ENCODE data around the gene PTBP1.
"Not testable (repeated sequence)": the region's sequence is repeated elsewhere in the genome, so short reads cannot be mapped to it uniquely, and the experiment has no call there.

Gene PTBP1

DNA sequence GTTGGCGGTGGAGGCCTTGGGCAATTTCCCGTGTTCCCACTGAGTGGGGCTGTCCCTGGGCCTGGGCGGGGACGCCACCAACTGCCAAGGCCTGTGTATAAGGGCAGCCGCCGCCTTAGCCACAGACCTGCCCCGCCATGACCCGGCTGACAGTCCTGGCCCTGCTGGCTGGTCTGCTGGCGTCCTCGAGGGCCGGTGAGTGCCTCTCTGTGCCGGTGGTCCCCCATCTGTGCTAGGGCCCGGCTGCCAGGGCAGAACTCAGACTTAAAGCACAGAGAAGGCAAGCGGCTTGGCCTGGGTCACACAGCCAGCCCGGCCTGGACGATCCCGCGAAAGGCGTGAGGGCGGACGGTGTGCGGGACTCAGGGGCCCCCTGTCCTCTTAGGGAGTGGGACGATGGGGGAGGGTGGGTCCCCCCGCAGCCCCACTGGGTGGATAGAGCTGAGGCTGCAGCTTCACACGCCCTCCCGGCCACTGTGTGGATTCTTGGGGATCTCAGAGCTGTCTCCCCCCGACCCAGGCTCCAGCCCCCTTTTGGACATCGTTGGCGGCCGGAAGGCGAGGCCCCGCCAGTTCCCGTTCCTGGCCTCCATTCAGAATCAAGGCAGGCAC, 30.6 kb downstream of the PTBP1 start, which contains the start of gene AZU1:
AZU1 (plus strand) TSS at position 128 of the 612 bp plus-strand sequence; CDS start at position 138, 10 bp downstream.
- no peak for DNase-seq (ENCODE audit: low read depth in 3 of 3)

DNA sequence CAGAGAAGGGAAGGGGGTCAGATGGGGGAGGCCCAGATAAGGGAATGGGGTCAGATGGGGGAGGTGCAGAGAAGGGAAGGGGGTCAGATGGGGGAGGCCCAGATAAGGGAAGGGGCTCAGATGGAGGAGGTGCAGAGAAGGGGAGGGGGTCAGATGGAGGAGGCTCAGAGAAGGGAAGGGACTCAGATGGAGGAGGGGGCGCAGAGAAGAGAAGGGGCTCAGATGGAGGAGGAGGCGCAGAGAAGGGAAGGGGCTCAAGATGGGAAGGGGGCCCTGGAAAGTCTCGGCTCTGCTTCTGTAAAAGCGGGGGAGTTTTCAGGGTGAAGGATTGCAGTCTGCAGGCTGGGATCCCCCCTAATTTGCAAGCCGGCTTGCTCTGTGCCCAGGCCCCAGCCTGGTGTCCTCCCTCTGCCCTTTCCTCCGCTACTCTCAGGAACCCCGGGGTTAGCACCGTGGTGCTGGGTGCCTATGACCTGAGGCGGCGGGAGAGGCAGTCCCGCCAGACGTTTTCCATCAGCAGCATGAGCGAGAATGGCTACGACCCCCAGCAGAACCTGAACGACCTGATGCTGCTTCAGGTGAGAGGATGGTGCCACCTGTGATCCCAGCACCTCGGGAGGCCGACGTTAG, 32.0 kb downstream of the PTBP1 start:
- no peak for DNase-seq (ENCODE audit: low read depth in 3 of 3)

DNA sequence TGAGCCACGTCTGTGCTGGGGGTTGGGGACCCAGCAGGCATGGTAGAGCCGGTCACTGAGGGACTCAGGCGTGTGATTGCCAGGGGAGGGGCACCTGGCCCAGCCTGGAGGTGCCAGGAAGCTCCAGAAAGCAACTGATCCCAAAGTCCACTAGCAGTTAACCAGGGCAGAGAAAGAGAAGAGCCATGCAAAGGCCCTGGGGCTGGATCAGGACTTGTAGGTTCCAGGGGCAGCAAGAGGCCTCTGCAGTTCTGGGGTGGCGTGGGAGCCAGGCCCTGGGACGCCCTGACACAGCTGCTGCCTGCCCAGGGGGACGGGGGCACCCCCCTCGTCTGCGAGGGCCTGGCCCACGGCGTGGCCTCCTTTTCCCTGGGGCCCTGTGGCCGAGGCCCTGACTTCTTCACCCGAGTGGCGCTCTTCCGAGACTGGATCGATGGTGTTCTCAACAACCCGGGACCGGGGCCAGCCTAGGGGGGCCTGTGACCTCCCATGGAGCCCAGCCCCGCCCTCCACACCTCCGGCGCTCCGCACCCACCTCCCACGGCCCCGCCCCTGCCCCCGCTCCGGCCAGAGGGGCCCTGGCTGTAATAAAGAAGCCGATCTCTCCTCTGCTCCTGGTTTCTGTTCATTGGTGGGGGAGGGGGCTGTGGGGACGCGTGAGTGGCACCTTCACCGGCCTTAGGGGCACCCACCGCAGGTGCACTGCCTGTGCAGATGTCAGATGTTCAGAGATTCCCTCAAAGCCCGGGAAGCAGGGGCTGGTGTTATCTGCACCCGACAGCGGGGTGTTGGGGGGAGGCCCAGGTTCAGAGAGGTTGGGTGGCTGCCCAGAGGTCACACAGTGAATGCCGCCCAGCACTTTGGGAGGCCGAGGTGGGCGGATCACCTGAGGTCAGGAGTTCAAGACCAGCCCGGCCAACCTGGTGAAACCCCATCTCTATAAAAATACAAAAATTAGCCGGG, 34.4 kb downstream of the PTBP1 start:
- DNase-seq (ENCODE audit: low read depth in 3 of 3): no peak

DNA sequence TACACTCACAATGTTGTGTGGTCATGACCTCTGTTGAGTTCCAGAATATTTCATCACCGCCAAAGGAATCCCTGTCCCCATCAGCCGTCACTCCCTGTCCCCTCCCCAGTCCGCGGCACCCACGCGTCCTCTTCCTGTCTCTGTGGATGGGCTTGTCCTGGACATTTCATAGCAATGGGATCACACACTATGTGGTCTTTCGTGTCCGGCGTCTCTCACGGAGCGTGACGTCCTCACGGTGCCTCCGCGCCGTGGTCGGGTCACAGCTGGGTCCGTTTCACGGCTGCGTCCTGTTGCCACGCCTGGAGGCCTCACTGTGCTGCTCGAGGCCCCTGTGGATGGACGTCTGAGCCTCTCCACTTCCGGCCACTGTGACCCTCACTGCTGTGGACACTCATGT, 37.0 kb downstream of the PTBP1 start:
- DNase-seq (ENCODE audit: low read depth in 3 of 3): no peak

DNA sequence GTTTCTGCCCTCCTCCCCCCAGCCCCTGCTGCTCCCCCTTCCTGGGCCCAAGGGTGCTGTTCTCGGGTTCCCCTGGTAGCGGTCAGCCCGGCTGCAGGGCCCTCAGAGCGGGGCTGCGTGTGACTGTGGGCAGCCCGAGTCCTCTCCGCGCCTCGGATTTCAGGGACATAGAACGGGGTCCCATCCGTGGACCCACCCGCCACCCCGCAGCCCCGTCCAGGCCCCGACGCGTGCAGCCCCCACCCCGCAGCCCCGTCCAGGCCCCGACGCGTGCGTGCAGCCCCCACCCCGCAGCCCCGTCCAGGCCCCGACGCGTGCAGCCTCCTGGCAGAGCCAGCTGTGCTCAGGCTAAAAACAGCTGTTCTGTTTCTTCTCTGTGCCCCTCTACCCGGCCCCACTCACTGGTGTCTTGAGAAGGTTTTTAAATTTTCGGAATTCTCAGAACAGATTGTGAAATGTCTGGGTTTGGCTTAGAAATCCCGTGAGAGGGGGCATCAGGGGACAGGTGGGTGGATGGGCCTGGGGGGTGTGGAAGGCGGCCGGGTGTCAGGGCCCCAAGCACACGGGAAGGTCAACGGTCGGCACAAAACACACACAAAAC, 38.1 kb downstream of the PTBP1 start:
- no peak for DNase-seq (ENCODE audit: low read depth in 3 of 3)

DNA sequence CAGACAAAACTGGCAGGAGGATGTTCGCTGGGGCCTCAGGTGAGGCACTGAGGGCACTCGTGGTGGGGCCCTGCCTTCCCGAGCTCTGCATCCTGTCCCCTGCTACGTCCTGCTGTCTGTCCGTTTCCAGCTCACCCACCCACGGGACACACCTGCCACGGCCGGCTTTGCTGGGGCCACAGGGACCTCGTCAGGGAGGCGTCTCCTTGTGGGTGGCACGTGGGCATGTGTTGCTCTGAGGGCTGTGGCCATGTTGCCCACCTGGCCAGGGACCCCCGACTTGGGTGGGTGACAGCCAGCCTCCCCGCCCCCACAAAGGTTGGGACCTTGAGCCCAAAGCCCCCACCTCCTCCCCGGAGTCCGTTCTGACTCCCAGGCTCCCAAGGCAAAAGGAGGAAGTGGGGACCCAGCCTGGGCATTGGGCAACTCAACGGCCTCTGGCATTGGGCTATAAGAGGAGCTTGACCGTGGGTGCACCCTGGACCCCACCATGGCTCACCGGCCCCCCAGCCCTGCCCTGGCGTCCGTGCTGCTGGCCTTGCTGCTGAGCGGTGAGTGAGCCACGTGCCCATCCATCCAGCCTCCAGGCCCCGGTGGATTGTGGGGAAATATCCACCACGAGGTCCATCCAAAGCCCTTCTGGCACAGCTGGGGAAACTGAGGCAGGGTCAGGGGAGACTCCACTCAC, 43.4 kb downstream of the PTBP1 start, which contains the start of gene PRTN3:
PRTN3 (plus strand) TSS at position 481 of the 688 bp plus-strand sequence; CDS start at position 491, 10 bp downstream.
- no peak for DNase-seq (ENCODE audit: low read depth in 3 of 3)

DNA sequence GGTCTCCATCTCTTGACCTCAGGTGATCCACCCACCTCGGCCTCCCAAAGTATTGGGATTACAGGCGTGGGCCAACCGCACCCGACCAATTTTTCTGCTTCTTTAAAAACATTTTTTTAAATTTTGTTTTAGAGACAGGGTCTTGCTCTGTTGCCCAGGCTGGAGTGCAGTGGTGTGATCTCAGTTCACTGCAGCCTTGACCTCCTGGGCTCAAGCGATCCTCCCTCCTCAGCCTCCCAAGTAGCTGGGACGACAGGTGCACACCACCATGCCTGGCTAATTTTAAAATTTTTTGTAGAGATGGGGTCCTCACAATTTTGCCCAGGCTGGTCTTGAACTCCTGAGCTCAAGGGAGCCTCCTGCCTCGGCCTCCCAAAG, 45.5 kb downstream of the PTBP1 start:
- not testable (repeated sequence) for DNase-seq (ENCODE audit: low read depth in 3 of 3)

DNA sequence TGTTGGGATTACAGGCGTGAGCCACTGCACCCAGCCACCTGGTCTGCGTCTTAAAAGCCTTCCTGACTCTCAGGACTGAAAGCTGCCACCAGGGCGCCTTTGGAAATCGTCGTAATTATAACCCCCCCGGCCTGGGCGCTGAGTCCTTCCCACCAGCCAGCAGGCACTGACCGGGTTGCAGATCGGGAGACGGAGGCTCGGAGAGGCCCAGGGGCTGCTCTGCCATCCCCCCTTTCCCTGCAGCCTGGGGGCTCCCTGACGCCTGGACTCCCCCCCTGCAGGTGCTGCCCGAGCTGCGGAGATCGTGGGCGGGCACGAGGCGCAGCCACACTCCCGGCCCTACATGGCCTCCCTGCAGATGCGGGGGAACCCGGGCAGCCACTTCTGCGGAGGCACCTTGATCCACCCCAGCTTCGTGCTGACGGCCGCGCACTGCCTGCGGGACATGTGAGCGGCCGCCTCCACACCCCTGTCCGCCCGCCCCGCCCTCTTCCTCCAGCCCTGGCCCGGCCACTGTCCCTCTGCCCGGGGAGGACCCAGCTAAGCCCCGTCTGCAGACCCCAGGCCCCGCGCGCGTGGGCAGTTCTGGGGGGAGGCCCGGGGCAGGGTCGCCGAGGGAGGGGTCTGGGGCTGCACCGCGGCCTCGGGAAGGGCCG, 46.1 kb downstream of the PTBP1 start:
- DNase-seq (ENCODE audit: low read depth in 3 of 3): no peak

DNA sequence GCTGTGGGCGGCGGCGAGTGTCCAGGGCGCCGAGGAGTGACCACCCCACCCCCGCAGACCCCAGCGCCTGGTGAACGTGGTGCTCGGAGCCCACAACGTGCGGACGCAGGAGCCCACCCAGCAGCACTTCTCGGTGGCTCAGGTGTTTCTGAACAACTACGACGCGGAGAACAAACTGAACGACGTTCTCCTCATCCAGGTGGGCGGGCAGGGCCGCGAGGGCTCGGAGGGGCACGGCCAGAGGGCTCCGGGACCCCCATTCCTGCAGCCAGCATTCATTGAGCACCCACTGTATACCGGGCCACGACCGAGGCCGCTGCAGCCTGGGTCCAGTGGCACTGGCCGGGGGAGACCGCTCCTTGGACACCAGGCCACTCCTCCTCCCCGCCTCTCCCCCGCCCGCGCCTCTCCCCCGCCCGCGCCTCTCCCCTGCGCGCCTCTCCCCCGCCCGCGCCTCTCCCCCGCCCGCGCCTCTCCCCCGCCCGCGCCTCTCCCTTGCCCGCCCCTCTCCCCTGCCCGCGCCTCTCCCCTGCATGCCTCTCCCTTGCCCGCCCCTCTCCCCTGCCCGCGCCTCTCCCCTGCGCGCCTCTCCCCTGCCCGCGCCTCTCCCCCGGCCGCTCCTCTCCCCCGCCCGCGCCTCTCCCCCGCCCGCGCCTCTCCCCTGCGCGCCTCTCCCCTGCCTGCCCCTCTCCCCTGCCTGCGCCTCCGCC, 46.7 kb downstream of the PTBP1 start:
- no peak for DNase-seq (ENCODE audit: low read depth in 3 of 3)

DNA sequence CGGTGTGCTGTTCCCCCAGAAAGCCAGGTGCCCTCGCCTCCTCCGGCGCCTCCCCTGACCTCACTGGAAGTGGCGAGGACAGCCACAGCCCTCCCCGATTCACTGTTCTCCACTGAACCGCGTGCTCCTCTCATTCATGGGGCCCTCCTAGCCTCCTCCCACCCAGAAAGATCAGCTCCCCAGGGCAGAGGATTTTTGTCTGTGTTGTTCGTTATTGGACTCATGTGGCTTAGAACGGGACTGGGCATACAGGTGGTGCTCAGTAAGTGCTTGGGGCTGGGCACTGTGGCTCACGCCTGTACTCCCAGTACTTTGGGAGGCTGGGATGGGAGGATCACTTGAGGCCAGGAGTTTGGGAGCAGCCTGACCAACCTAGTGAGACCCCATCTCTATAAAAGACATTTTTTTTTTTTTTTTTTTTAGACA, 47.3 kb downstream of the PTBP1 start:
- DNase-seq (ENCODE audit: low read depth in 3 of 3): no peak

DNA sequence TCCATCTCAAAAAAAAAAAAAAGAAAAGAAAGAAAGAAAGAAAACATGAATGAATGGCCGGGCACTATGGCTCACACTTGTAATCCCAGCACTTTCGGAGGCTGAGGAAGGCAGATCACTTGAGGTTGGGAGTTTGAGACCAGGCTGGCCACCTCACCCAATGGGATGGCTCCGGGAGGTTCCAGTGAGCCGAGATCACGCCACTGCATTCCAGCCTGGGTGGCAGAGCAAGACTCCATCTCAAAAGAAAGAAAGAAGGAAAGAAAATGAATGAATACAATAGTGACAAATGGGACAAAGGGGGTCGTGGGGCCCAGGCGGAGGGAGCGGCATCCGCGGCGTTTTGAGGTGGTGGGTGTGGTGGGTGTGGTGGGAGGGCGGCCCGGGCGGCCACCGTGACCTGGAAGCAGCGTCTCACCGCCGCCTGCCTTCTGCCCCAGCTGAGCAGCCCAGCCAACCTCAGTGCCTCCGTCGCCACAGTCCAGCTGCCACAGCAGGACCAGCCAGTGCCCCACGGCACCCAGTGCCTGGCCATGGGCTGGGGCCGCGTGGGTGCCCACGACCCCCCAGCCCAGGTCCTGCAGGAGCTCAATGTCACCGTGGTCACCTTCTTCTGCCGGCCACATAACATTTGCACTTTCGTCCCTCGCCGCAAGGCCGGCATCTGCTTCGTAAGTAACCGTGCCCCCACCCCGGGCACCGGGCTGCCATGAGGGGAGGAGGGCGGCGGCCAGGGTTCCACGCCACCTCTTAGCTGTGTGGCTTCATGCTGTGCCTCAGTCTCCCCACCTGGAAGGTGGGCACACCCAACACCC, 48.7 kb downstream of the PTBP1 start:
- no peak for DNase-seq (ENCODE audit: low read depth in 3 of 3)

DNA sequence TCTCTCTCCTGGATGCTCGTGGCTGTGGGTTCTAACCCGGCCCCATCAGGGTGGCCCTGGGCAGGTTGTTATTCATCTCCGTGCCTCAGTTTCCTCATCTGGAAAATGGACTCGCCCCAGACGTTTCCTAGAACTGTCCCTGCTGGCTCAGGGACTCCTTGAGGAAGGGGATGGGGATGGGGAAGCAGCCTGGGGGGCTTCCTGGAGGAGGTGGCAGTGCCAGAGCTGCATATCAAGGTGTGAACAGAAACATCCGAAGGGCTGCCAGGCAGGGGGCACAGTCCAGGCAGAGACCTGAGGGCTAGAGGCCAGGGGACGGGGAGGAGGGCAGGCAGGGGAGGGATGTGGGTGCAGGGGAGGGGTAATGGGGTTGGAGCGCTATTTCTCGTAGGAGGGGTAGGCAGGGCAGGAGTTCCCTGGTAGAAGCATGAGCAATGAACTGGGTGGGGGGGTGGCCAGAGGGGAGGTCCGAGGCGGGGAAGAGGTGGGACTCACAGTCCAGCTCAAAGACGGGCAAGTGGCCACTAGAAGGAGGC, 51.2 kb downstream of the PTBP1 start:
- no peak for DNase-seq (ENCODE audit: low read depth in 3 of 3)

DNA sequence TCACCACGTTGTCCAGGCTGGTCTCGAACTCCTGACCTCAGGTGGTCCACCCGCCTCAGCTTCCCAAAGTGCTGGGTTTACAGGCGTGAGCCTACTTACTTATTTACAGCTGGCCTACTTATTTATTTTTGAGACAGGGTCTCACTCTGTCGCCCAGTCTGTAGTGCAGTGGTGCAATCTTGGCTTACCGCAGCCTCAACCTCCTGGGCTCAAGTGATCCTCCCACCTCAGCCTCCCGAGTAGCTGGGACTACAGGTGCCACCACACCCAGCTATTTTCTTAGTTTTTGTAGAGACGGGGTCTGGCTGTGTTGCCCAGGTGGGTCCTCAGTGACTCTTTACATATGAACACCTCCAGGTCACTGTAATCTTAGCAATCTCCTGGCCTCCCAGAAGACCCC, 51.9 kb downstream of the PTBP1 start:
- not testable (repeated sequence) for DNase-seq (ENCODE audit: low read depth in 3 of 3)

DNA sequence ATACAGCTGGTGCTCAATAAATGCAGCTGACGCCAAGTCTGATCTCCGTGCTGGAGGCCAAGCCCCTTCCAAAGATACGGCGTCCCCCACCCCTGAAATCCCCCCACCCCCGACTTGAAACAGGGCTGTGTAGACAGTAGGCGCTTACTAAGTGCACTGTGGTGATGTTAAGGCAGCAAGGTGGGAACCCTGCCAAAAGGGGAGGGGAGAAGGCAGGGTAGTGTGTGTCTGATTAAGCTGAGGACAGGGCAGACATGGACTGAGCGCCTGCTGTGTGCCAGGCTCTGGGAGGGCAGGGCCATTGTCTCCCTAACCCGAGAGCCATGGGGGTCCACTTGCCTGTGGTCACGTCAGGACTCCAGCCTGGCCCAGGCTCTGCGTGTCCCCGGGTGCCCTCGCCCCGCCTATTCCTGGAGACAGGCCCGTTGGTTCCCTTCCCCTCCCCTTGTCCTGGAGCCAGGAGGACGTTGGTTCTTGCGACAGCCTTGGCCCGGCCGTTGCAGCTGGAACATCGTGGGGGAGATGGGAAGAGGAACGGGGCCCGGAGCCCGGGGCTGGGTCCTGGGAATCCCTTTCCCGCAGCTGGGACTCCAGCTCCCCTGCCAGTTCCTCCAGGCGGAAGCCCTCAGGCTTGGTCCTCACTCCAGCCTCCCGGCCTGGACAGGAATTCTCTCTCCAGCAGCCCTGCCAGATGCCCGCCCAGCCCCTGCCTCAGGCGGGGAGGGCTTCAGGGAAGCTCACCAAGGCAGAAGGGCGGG, 53.1 kb downstream of the PTBP1 start:
- no peak for DNase-seq (ENCODE audit: low read depth in 3 of 3)

DNA sequence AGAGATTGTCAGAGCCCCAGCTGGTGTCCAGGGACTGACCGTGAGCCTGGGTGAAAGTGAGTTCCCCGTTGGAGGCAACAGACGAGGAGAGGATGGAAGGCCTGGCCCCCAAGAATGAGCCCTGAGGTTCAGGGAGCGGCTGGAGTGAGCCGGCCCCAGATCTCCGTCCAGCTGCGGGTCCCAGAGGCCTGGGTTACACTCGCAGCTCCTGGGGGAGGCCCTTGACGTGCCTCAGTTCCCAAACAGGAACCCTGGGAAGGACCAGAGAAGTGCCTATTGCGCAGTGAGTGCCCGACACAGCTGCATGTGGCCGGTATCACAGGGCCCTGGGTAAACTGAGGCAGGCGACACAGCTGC, 53.7 kb downstream of the PTBP1 start:
- no peak for DNase-seq (ENCODE audit: low read depth in 3 of 3)

DNA sequence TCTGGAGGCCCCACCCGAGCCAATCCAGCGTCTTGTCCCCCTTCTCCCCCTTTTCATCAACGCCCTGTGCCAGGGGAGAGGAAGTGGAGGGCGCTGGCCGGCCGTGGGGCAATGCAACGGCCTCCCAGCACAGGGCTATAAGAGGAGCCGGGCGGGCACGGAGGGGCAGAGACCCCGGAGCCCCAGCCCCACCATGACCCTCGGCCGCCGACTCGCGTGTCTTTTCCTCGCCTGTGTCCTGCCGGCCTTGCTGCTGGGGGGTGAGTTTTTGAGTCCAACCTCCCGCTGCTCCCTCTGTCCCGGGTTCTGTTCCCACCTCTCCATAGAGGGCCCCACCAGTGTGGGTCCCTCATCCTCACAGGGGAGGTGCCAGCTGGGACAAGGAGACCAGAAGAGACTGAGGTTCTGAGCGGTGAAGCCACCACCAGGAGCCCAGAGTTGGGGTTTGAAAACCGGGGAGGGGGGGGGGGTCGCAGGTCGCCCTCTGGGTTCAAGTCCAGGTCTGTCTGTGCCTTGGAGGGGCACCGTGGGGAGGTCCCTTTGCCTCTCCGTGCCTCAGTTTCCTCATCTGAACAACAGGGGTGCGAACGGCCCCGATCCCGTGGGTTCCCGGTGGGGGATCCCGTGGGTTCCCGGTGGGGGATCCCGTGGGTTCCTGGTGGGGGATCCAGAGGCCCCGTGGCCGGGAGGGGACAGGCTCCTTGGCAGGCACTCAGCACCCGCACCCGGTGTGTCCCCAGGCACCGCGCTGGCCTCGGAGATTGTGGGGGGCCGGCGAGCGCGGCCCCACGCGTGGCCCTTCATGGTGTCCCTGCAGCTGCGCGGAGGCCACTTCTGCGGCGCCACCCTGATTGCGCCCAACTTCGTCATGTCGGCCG, 55.1 kb downstream of the PTBP1 start, which contains the start of gene ELANE:
ELANE (plus strand) TSS at position 168 of the 878 bp plus-strand sequence; CDS start at position 194, 26 bp downstream.
- DNase-seq (ENCODE audit: low read depth in 3 of 3): no peak

DNA sequence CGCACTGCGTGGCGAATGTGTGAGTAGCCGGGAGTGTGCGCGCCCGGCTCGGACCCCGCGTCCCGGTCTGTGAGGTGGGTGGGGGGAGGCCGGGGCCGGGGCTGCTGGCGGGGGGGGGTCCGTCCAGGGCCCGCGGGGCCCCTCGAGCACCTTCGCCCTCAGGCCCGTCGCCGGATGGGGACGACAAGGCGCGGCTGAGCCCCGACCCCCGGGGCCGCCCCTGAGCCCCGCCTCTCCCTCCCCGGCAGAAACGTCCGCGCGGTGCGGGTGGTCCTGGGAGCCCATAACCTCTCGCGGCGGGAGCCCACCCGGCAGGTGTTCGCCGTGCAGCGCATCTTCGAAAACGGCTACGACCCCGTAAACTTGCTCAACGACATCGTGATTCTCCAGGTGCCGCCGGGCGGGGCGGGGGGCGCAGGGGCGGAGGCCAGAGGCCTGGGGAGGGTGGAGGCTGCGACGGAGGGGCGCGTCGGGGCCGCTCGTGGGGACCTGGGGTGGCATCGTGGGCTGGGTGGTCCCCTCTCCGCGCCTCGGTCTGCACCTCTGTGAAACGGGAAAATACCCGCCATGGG, 55.8 kb downstream of the PTBP1 start:
- no peak for DNase-seq (ENCODE audit: low read depth in 3 of 3)

All from stimulated activated CD4-positive, alpha-beta T cell treated with anti-CD3 and anti-CD28 coated beads, TNF-alpha, amount 100 ng/mL, for 24 hours (primary cell).